Activated T-helper 9 cell treated with anti-CD3 and anti-CD28 coated beads, Interleukin-2, amount 50 U/mL, for 16 hours (primary cell): Measurements from ENCODE around the gene KCND3.
"Not testable (repeated sequence)": the region's sequence is repeated elsewhere in the genome, so short reads cannot be mapped to it uniquely, and the experiment has no call there.

ENCODE experiments used
- DNase-seq: peaks from one replicate; pipeline ENCODE4 v3.0.0-alpha.2; 2020; ENCODE audit warnings: low read depth

The KCND3 gene

DNA sequence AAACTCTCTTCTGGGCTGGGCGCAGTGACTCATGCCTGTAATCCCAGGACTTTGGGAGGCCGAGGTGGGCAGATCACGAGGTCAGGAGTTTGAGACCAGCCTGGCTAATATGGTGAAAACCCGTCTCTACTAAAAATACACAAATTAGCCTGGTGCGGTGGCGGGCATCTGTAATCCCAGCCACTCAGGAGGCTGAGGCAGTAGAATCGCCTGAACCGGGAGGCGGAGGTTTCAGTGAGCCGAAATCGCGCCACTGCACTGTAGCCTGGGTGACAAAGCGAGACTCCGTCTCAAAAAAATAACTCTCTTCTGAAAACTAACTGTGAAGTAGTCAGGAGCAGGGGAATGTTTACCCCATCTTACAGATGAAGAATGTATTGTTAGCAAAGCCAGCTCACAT lies 247.2 kb downstream of the KCND3 start:
- DNase-seq, result not testable (repeated sequence)

DNA sequence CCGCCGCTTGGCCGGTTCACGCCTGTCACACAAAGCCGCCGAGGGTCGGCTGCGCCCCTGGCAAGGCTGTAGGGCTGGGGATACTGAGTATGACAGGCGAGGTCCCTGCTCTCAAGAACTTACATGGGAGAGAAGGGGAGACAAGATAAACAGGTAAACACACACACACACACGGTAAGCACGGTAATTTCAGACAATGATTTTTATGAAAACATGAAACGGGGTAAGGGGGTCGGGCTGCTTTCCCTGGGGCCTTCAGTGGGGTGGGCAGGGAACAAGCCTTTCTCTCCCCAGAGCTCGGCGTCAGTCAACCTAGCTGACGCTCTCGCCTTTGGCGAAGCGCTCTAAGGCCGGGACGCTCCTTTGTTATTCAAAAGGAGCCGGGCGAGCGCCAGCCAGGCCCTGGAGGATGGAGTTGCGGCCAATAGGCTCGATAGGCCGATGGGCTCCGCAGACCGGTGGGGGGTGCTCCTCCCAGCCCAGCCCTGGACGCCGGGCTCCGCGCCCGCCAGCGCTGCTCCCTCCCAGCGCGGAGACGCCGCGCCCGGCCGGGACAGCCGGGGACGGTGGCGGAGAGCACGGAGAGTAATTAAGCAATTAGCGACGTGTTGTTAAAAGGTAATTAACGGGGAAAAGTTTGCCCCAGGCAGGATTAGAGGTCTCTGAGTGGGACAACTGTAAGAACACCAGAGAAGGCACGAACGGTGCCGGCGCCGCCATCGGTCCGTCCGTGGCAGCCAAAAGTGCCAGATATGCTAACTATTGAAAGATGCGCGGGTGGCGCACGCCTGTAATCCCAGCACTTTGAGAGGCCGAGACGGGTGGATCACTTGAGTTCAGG lies 249.3 kb downstream of the KCND3 start:
- DNase-seq, result no peak

GRCh38 chr1:111739194-111739924 lies 250.1 kb downstream of the KCND3 start, which contains the start of gene INKA2:
Gene INKA2 (minus strand): TSS chr1:111739395. CDS start chr1:111739242, 153 bp downstream.
- DNase-seq, result peak; percentile 61

GRCh38 chr1:111738436-111739193 lies 250.9 kb downstream of the KCND3 start:
- DNase-seq, result peak; percentile 24

DNA sequence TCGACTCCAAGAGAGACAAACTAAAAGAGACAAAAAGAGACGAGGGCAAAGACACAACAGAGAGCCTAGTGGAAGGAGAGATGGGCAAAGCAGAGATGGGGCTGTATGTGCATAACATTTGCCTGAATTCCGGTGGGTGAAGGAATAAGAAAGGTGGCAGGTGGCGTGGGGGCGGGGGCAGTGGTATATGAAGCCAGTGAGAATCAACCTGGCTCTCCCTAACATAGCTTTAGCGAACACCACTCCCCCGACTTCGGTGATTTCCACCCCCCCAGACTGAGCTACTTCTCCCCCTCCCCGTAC lies 251.4 kb downstream of the KCND3 start:
- DNase-seq, result no peak

DNA sequence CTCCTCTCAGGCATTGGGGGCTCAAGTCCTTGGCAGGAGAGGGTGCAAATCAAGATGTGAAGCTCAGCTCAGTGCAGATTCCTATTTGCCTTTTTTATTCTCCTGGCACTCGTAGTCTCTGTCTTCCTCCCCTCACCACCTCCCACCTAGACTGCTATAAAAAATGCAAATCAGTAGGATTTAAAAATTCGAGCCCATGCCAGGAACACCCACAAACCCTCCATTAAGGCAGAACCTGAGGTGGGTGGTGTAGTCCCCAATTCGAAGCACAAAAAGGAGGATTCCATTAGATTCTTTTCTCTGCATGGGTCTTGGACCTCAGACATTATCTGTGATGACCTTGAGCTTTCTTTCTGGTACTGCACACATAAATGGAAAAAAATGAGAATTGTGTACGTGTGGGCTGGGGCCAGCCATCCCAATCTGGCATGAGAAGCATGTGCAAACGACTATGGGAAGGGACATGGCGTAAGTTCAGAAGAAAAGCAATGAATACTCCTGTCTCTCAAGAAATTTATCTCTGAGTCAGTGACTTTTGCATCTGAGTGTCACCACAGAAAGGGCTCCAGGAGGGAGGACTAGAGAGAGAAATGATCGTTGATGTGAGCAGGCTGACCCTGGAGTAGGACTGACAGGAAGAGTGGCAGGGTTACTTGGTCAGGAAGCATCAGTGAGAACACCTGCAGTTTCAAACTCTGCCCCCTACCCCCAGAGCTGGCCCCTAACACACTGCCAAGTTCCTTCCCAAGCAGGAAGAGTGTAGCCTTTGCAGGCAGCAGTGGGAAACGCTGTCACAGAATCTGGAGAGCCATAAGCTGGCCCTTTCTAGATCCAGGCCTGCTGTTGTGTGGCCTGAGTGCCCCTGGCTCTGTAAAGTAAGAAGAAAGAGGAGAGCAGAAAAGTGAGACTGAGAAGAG lies 252.0 kb downstream of the KCND3 start:
- no peak for DNase-seq

DNA sequence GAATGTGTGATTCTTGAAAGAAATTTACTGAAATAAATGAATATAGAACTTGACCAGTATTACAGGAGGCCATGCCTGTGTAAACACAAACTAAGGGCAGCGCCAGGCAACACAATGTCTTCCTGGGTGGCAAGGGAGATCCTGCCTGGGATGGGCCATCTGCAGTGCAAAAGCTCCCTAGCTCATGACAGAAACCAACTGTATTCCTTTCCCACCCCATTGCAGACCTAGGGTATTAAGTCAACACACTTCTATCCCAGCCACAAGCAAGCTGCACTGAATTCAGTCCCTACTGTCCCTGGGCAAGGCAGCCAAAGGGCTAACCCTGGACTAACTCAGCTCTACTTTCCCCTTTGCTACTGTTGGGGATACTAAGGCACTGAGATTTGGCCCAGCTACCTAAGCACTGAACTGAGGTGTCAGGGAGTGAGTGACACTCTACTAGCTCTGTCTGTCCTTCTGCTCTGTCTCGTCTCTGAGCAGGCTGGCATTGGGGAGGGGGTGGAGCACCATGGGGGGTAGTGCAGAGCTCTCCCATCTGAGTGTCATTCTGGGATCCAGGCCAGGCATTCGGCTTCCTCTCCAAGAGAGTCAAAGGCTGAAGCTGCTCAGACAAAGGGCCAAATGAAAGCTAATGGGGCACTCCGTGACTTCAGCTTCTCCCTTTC lies 252.8 kb downstream of the KCND3 start:
- DNase-seq, result no peak

DNA sequence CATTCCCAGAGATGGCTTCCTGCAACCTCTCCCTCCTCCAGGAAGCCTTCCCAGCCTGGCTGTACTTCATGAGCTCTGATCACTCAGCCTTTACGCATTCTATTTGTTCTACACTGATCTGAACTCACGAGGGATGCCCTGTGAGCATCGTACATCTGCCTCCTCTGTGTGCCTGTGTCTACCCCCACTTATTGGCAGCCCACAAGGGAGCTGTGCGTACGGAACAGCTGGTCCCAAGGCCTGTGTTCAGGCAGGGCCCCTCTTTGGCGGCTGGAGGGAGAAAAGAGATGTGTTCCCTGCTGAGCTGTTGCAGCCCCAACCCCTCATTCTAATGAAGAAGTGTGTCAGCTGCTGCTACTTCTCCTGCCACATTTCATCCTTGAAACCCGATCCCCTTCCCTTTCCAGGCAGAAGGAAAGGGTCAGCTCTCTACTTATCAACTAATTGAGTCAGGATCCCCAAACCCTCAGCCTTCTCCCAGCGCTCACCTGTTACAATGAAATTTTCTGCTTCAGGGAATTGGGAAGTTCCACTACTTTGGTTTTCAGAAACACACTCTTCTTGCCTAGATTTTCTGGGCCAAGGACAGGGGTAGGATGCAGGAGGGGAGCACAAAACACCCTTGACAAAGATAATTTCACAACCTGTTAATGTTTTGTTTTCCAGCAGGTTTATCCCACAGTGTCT lies 253.5 kb downstream of the KCND3 start:
- DNase-seq, result no peak

GRCh38 chr1:111735321-111735720 lies 254.1 kb downstream of the KCND3 start:
- DNase-seq, result no peak

DNA sequence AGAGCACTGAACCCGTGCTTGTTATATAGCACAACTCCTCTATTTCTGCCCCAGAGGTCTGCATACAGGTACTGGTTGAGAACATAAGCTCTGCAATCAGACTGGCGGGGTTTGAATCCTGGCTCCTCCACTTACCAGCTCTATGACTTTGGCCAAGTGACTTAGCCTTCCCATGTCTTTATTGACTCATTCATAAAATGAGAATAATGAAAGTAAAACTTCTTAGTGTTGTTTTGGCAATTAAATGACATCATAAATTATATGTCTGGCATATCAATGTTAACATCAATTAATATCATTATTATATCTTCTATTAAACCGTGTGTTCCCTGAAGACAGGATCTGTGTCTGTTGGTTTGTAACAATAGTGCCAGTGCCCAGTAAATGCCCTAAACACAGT lies 254.6 kb downstream of the KCND3 start:
- no peak for DNase-seq

DNA sequence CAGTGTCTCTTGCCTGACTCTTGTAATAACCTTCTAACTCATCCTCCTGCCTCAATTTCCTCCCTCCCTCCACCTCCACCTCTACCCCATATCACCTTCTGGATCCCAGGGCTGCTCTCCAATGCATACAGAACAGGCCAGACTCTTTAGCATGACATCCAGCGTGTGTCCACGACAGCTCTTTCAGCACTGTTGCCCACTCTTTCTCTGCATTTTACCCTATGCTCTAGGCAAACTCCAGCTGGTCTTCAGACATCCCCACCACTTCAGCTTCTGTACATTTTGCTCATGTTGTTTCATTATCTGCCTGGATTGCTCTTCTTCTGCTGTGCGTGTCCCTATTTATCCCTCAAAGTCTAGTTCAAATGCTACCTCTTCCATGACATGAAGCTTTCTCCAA lies 255.0 kb downstream of the KCND3 start:
- DNase-seq, result no peak

DNA sequence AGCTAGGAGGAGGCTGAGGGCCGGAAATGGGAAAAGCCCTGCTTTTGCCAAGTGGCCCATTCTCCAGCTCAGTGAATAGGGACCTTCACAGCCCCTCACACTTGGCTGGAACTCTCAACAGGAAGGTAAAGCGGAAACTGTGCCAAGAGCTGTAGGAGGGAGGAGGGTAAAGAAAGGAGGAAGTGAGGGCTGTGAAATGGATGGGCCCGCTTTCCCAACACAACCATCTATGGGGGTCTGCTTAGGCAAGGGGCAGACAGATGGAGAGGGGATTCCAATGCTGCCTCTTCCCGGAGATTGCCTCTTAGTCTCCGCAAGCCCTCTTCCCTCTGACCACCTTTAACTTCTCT lies 255.5 kb downstream of the KCND3 start:
- DNase-seq, result no peak

- DNase-seq, result no peak
Observed at GRCh38 chr1:111733183-111733991, 256.1 kb downstream of the KCND3 start.

DNA sequence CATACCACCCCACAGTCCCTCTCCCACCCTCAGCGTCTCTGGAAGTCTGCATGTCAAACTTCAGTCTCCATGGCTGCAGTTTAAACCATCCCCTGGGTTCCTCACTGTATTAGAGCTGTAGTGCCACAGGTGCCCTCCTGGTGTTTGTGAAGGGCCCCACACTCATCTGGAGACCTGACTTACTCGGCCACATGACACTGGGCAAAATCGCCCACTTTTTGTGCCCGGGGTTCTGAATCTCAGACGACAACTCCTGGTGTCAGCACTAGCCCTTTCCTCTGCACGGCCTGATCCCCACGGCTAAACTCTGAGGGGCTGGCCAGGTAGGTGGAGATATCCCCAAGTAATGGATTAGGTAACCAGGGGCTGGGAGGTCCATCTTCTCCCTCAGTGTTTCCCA lies 256.8 kb downstream of the KCND3 start:
- no peak for DNase-seq

GRCh38 chr1:111731956-111732355 lies 257.5 kb downstream of the KCND3 start:
- no peak for DNase-seq

- no peak for DNase-seq
Observed at GRCh38 chr1:111730706-111731105, 258.8 kb downstream of the KCND3 start.

DNA sequence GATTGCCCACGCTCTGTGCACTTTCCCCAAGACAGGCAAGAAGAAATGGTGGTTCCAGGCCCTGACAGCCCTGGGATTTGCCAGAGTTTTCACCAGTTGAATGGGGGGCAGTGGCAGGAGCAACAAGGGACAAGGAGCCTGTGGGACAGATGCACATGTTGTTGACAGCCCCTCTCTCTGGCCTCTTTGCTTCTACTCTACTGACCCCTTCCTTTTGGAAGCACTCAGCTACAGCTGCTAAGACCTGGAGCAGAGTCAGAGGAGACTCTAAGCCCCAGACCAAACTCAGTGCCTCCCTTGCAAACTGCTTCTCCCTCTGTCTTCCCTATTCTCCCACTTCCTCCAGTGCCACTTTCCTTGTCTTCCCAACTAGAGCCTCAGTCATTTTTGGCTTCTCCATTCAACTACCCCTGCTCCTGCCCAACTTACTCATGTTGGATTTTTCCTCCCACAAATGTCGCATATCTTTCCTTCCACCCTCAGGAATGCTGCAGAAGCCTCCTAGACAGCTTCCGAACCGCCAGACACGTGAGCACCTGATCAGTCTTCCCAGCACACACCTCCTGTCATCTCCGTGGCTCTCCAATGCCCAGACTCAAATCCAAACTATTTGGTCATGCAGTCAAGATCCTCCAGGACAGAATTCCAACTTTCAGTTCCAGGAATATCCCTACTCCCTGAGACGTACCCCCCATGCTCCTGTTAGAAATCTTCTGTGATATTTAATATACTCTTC lies 259.4 kb downstream of the KCND3 start:
- no peak for DNase-seq

DNA sequence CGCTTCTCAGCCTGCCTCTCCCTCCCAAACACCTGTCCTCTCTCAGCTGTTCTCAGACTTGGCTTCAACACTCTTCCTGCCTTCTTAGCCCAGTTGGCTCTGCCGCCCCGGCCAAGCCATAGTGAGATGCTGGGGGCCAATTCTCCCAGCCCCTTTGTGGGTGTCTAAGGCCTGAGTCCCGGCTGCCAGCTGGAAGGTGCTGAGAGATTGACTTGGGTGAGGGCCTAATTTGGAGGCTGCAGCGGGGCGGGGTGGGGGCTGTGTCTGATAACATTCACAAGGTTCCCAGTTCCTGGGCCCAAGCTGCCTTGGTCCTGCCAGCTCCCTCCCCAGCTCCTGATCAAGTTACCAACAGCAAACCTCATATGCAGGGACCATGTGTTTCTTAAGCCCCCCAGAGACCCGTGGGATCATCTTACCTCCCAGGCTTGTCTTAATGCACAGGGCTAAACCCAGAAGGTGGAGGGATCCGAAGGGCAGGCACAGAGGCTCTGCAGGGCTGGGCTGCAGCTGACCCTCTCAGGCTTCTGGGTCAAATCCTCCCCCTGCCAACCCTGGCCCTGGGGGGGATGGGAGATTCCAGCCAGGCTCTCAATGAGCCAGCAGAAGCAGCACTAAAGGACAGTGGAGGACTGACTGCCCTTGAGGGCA lies 260.1 kb downstream of the KCND3 start:
- DNase-seq, result no peak

GRCh38 chr1:111727056-111727455 lies 262.4 kb downstream of the KCND3 start:
- no peak for DNase-seq
